ENCODE data around the gene DNAJC15. TPM values are rescaled to one million over a fixed set of nuclear protein-coding genes. Genes with fewer than 3 reads are reported as not detected.

The DNAJC15 gene
- total RNA-seq, 1 experiment from 2014 or later = 12.5 TPM

DNA sequence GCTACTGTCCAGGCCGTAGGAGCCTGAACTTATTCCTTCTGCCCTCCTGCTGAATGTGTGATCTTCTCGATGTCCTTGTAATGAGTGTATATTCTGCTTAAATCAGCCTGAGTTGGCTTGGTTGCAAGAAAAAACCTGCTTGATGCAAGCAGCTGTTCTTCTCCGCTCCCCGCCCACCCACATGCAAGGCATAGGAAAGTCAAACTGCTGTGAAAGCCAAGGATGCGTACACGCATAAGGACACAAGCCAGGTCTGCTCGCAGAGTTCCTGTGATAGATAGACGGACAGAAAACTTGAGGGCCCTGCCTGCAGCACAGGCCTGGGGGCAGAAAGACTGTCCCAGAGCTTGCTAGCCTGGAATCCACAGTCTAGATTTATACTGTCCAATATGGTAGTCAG is 101.1 kb downstream of the DNAJC15 start:
- Histone ChIP-seq H3K27me3 (ENCODE audit: low read length) (no peaks in the 10 kb centered on the region), H2AFZ (ENCODE audit: low read length) (no peak overlapping the region), H3K9me2 (replicated peaks; ENCODE audit: low read length) (no peaks in the 10 kb centered on the region), H3K9me3 (ENCODE audit: low read length) (no peaks in the 10 kb centered on the region), H3K27ac (ENCODE audit: low read length) (no peak overlapping the region), H3K79me2 (ENCODE audit: low read length) (no peaks in the 10 kb centered on the region), H3F3A (ENCODE audit: low read length, unreplicated experiment) (no peaks in the 10 kb centered on the region), H3K9ac (ENCODE audit: low read length) (no peak overlapping the region), H4K20me1 (ENCODE audit: low read length) (no peaks in the 10 kb centered on the region), H3K36me3 (ENCODE audit: low read depth, low read length) (no peaks in the 10 kb centered on the region), H3K4me3 (ENCODE audit: low read length) (no peak overlapping the region), H3K4me2 (ENCODE audit: low read length) (no peak overlapping the region), H3K4me1 (ENCODE audit: insufficient read depth, low read length) (no peaks in the 10 kb centered on the region)
- ATAC-seq = no peak
- POLR2A ChIA-PET (ENCODE audit: unreplicated experiment) = no interaction called here
- TF ChIP-seq EZH2phosphoT487 (IDR thresholded peaks at IDR 0.05; ENCODE audit: borderline replicate concordance, low read length) = no peak
- TF ChIP-seq, protein P1, sequence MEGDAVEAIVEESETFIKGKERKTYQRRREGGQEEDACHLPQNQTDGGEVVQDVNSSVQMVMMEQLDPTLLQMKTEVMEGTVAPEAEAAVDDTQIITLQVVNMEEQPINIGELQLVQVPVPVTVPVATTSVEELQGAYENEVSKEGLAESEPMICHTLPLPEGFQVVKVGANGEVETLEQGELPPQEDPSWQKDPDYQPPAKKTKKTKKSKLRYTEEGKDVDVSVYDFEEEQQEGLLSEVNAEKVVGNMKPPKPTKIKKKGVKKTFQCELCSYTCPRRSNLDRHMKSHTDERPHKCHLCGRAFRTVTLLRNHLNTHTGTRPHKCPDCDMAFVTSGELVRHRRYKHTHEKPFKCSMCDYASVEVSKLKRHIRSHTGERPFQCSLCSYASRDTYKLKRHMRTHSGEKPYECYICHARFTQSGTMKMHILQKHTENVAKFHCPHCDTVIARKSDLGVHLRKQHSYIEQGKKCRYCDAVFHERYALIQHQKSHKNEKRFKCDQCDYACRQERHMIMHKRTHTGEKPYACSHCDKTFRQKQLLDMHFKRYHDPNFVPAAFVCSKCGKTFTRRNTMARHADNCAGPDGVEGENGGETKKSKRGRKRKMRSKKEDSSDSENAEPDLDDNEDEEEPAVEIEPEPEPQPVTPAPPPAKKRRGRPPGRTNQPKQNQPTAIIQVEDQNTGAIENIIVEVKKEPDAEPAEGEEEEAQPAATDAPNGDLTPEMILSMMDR (conservative IDR thresholded peaks at IDR 0.05; ENCODE audit: low read depth, low read length) = no peak
- no peak for TF ChIP-seq EZH2 (IDR thresholded peaks at IDR 0.05; ENCODE audit: low read length, unreplicated experiment)
- no TSS peak for BruUV-seq (replicated peaks)
- intact Hi-C loops (cut with micrococcal nuclease) = no loop called here
- DNase-seq = no peak
- CTCF ChIA-PET = no interaction called here

DNA sequence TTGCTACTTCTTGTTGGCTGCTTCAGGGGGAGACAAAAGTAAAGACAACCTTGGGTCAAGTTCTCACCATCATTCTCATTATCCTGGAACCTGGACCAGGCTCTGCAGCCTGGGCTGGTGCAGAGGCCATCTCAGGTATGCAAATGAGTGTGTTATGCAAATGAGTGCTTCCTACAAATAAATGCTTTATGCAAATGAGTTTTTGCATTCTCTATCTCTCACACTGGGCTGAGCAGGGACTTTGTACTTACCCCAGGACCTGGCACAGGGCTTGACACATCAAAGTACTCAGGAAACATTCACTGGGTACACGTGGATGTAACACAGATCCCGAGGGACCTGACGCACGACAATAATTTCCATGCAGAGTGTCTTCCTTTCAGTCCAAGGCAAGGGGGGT is 103.0 kb downstream of the DNAJC15 start:
- intact Hi-C loops (cut with micrococcal nuclease) = no loop called here
- TF ChIP-seq EZH2 (IDR thresholded peaks at IDR 0.05; ENCODE audit: low read length, unreplicated experiment) (no peak), EZH2phosphoT487 (IDR thresholded peaks at IDR 0.05; ENCODE audit: borderline replicate concordance, low read length) (no peak)
- TF ChIP-seq, protein P1 (conservative IDR thresholded peaks at IDR 0.05; ENCODE audit: low read depth, low read length) = no peak
- no peaks in the 10 kb centered on the region for H3K9me2 ChIP-seq (replicated peaks; ENCODE audit: low read length)

DNA sequence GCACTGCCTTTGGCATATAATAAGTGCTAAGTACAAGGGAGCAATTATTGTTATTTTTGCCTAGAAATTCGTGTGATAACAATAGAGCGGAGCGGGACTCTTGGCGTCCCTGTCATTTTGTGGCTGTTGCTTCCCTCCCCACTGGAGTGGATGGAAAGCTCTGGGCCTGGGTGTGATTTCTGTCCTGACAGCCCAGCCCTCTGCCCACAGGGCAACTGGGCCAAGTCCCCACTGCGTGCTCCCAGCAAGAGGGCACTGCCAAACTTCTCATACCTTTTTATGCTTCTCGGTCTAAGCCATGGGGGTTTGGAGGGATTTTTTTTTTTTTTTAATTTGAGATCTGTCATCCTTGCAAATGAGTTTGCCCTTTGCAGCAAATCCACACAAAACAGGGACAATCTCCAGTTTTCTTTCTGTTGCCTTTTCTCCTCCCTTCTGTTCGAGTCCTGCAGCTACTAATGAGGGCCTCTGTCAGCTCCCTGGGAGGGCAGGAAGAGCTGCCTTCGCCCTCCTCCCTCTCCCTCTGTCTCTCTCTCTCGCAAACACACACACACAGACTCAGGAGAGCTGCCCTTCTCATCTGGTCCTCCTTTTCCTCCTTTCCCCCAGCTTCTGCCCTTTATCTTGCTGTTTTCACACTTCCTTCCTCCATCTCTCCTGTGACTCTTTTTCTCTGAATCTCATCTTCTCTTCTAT is 103.9 kb downstream of the DNAJC15 start:
- peaks cover 6% of the 10 kb centered on the region; the same call in 1 of the 2 replicates for H3K4me1 ChIP-seq (ENCODE audit: insufficient read depth, low read length)
- H3K9me3 ChIP-seq (ENCODE audit: low read length) = no peaks in the 10 kb centered on the region
- no peaks in the 10 kb centered on the region for H4K20me1 ChIP-seq (ENCODE audit: low read length)
- no peaks in the 10 kb centered on the region for H3K9me2 ChIP-seq (replicated peaks; ENCODE audit: low read length)
- H3K79me2 ChIP-seq (ENCODE audit: low read length) = no peaks in the 10 kb centered on the region
- H3F3A ChIP-seq (ENCODE audit: low read length, unreplicated experiment) = no peaks in the 10 kb centered on the region
- no peak overlapping the region for H3K27ac ChIP-seq (ENCODE audit: low read length)
- H3K4me3 ChIP-seq (ENCODE audit: low read length) = no peak overlapping the region
- no peak overlapping the region for H3K4me2 ChIP-seq (ENCODE audit: low read length)
- TF ChIP-seq EZH2phosphoT487 (IDR thresholded peaks at IDR 0.05; ENCODE audit: borderline replicate concordance, low read length) (no peak), EZH2 (IDR thresholded peaks at IDR 0.05; ENCODE audit: low read length, unreplicated experiment) (no peak)
- TF ChIP-seq, protein P1 (conservative IDR thresholded peaks at IDR 0.05; ENCODE audit: low read depth, low read length) = no peak
- no peak overlapping the region for H2AFZ ChIP-seq (ENCODE audit: low read length)
- no peaks in the 10 kb centered on the region for H3K36me3 ChIP-seq (ENCODE audit: low read depth, low read length)
- ChIA-PET POLR2A (ENCODE audit: unreplicated experiment) (no interaction called here), CTCF (no interaction called here)
- no peak overlapping the region for H3K9ac ChIP-seq (ENCODE audit: low read length)
- no TSS peak for BruUV-seq (replicated peaks)
- ATAC-seq (no peak), DNase-seq (no peak)
- intact Hi-C loops (cut with micrococcal nuclease) = no loop called here
- H3K27me3 ChIP-seq (ENCODE audit: low read length) = no peaks in the 10 kb centered on the region

More for the DNA sequence above, 103.0 kb downstream of the DNAJC15 start:
- no peaks in the 10 kb centered on the region for H3K36me3 ChIP-seq (ENCODE audit: low read depth, low read length)
- H3K4me1 ChIP-seq (ENCODE audit: insufficient read depth, low read length) = no peaks in the 10 kb centered on the region
- no TSS peak for BruUV-seq (replicated peaks)
- H2AFZ ChIP-seq (ENCODE audit: low read length) = no peak overlapping the region
- DNase-seq (no peak), ATAC-seq (no peak)
- no peak overlapping the region for H3K27ac ChIP-seq (ENCODE audit: low read length)
- no peaks in the 10 kb centered on the region for H3K79me2 ChIP-seq (ENCODE audit: low read length)
- H3F3A ChIP-seq (ENCODE audit: low read length, unreplicated experiment) = no peaks in the 10 kb centered on the region
- ChIA-PET POLR2A (ENCODE audit: unreplicated experiment) (no interaction called here), CTCF (no interaction called here)
- H3K4me3 ChIP-seq (ENCODE audit: low read length) = no peak overlapping the region
- H4K20me1 ChIP-seq (ENCODE audit: low read length) = no peaks in the 10 kb centered on the region
- H3K9ac ChIP-seq (ENCODE audit: low read length) = no peak overlapping the region
- no peaks in the 10 kb centered on the region for H3K9me3 ChIP-seq (ENCODE audit: low read length)
- H3K27me3 ChIP-seq (ENCODE audit: low read length) = no peaks in the 10 kb centered on the region
- no peak overlapping the region for H3K4me2 ChIP-seq (ENCODE audit: low read length)
